GM20000 (cell line): Measurements from ENCODE around the gene PHLPP1.

Source experiments
- DNase-seq: peaks from one replicate; pipeline ENCODE4 v3.0.0; 2012; ENCODE audit warnings: low spot score
- CTCF ChIP-seq: IDR thresholded peaks from 2 replicates; pipeline ENCODE4 v1.5.1; 2012; ENCODE audit warnings: mild to moderate bottlenecking, control low read depth; ENCODE audit errors: extremely low read depth, missing control alignments

PHLPP1 gene

DNA sequence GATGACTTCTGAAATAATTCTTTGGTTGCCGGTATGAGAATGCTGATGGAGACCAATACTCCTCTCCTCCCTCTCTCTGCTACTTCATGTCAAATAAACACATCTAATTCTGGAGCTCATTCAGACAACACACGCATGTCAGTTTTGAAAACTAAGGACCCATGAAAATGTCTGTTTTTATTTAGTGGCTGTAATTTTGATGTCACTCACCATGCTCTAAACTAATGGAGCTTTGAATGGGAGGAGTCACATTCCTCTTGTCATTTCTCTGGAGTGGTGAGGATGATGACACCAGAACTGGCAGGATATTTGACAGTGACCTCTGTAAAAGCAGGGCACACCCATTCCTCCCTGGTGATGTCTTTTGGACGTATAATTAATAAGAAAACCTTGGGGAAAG, 163.0 kb downstream of the PHLPP1 start:
- no peak for DNase-seq
- TF ChIP-seq CTCF: no peak

DNA sequence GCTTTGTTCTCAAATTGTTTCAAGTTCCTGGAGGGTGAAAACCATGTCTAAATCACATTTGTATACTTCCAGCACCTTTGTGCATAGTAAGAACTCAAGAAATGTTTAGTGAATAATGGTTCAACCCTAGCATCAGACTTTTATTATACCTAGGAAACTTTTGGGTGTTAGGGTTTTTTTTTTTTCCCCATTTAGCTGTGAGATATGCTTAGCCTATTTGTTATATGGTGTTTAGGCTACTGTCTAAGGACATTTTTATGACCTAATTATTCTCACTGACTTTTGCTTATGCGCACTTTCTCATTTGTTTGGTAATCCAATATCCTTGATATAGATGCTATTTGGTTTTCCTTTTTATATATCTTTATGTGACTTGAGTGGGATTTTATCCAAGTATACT, 164.7 kb downstream of the PHLPP1 start:
- DNase-seq: no peak
- no peak for TF ChIP-seq CTCF

DNA sequence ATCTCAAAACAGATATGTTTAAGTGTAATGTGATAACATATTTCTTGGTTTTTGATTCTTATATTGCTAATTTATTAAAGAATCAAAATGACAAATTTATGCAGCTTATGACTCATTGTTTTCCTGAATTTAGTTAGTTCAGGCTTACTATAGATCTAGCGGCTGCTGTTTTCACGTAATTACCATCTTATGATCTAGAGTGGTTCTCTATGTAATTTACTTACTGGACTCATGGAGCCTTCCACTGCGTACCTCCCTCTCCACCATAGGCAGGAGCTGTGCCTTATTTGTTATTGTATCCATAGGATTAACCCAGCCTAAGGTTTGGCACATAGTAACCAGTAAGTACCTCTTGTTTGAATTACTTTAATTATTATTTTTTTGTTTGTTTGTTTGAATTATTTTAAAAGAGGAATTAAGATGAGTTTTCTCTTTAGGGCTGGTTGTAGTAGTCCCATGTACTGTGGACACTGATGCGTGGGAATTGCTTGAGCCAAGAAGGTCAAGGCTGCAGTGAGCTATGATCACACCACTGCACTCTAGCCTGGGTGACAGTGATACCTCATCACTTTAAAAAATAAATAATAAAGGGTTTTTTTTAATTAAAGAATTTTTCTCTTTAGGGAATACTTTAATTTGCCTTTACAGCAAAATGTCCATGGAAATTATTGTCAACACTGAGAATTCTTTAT, 165.5 kb downstream of the PHLPP1 start:
- no peak for DNase-seq
- TF ChIP-seq CTCF: no peak

DNA sequence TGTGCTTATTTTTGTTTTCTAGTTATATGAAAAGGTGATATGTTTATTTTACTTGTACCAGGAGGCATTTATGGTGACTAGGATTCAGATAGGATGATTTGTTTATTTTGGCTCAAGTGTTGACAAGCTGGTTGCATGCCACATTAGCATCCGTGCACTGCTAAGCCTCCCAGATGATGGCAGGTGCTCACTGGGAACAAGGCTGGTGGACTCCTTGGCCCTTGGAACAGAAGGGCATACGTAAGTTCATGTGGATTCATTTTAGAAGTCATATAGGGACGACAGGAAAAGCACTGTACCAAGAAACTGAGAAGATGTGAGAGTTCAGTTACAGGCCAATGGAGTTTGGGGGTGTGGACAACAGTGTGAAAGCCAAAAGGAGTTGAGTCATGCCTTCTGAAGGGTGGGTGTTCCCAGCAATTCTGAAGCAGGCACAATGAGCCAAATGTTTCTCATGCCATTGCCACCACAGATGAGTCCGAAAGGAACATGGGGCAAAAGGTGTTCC, 166.2 kb downstream of the PHLPP1 start:
- no peak for DNase-seq
- no peak for TF ChIP-seq CTCF

DNA sequence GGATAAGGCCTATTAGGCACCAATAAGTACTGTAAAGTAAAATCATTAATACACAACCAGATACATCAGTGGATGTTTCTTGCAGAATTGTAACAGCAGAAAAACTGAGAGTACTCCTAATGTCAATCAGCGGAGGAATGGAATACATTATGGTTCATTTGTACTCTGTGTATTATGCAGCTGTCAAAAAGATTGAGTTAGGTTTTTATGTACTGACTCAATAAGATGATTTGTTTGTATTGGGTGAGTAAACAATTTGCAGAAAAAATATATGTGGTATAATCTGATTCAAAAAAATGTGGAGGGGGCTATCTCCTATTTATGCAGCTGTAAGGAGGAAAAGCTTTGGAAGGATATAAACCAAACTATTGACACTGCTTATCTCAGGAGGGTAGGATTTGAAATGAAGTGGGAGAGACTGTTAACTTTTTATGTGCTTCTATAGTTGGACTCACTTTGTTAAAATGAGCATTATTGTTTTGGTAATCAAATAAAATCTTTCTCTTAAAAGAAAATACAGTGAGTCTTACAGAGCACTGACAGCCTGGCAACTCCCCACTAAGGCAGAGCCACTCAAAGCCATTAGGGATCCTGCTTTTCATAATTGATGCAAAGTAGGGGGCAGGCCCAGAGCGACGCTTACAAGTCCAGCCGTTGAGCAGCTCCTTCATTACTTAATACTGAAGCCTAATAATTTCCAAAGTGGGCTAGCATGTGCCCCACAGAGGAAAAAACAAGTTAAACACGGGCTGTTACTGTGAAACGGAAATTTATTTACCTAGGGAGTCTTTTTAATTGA, 168.8 kb downstream of the PHLPP1 start:
- DNase-seq: no peak
- no peak for TF ChIP-seq CTCF

- no peak for DNase-seq
- TF ChIP-seq CTCF: no peak
Measured at GRCh38 chr18:62885804-62886203, 170.5 kb downstream of the PHLPP1 start.

- DNase-seq: no peak
- no peak for TF ChIP-seq CTCF
Measured at GRCh38 chr18:62894681-62895390, 179.5 kb downstream of the PHLPP1 start.
